ENCODE data around the gene LPAR3. TPM values are rescaled to one million over a fixed set of nuclear protein-coding genes. Genes with fewer than 3 reads are reported as not detected.

The LPAR3 gene
- total RNA-seq, 4 donors from 2014 or later: 9.1 TPM; not detected in 3

DNA sequence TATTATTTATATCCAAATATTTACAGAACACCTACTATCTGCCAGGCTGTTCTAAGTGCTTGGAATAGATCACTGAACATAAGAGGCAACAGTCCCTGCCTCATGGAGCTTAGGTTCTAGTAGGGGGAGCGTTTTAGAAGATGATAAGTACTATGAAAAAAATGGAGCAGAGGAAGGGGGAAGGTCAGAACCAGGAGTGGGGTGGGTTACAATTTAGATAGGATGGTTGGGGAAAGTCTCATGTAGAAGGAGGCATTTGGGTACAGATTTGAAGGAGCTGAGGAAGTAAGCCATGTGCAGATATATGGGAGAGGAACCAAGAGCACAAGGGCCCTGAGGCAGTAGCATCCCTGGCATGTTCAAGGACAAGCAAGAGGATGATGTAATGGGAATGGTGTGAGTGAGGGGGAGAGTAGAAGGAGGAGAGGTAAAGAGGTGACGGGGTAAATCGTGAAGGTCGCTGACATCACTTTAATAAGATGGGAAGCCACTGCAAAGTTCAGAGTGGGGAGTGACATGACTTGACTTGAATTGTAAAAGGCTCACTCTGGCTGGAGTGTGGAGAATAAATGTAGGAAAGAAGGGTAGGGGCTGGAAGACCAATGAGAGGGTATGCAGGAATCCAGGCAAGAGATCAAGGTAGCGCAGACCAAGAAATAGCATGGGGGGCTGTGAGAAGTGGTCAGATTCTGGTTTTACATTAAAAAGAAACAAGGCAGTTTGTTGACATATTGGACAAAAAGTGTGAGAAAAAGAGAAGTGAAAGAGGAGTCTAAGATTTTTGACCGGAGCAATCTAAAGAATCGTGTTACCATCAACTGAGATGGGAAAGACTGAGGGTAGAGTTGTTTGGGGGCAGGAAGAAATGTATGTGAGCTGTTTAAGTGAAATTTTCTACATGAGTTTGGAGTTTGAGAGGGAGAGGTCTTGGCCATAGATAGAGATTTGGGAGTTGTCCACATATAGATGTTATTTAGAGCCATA lies 92.6 kb downstream of the LPAR3 start:
- TF ChIP-seq, protein P1, sequence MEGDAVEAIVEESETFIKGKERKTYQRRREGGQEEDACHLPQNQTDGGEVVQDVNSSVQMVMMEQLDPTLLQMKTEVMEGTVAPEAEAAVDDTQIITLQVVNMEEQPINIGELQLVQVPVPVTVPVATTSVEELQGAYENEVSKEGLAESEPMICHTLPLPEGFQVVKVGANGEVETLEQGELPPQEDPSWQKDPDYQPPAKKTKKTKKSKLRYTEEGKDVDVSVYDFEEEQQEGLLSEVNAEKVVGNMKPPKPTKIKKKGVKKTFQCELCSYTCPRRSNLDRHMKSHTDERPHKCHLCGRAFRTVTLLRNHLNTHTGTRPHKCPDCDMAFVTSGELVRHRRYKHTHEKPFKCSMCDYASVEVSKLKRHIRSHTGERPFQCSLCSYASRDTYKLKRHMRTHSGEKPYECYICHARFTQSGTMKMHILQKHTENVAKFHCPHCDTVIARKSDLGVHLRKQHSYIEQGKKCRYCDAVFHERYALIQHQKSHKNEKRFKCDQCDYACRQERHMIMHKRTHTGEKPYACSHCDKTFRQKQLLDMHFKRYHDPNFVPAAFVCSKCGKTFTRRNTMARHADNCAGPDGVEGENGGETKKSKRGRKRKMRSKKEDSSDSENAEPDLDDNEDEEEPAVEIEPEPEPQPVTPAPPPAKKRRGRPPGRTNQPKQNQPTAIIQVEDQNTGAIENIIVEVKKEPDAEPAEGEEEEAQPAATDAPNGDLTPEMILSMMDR (IDR thresholded peaks at IDR 0.05): no peak
- TF ChIP-seq POLR2A (IDR thresholded peaks at IDR 0.05): no peak

GRCh38 chr1:84797603-84798002 lies 95.4 kb downstream of the LPAR3 start:
- H3K36me3 ChIP-seq: no peaks in the 10 kb centered on the region
- no peaks in the 10 kb centered on the region for H3K9me3 ChIP-seq
- no peak for DNase-seq
- TF ChIP-seq, protein P1 (IDR thresholded peaks at IDR 0.05): no peak
- no peak for TF ChIP-seq POLR2A (IDR thresholded peaks at IDR 0.05)
- no peaks in the 10 kb centered on the region for H3K27me3 ChIP-seq
- H3K27ac ChIP-seq: no peak overlapping the region
- no peak overlapping the region for H3K4me3 ChIP-seq
- no peaks in the 10 kb centered on the region for H3K4me1 ChIP-seq

More for the DNA sequence above, 92.6 kb downstream of the LPAR3 start:
- no peaks in the 10 kb centered on the region for H3K9me3 ChIP-seq
- no peak overlapping the region for H3K27ac ChIP-seq
- H3K27me3 ChIP-seq: no peaks in the 10 kb centered on the region
- no peak overlapping the region for H3K4me3 ChIP-seq
- no peaks in the 10 kb centered on the region for H3K4me1 ChIP-seq
- no peak for DNase-seq
- no peaks in the 10 kb centered on the region for H3K36me3 ChIP-seq

- TF ChIP-seq POLR2A (IDR thresholded peaks at IDR 0.05): no peak
- TF ChIP-seq, protein P1 (IDR thresholded peaks at IDR 0.05): no peak
- Histone ChIP-seq H3K4me3 (no peak overlapping the region), H3K9me3 (no peaks in the 10 kb centered on the region)
These were observed 96.9 kb downstream of the LPAR3 start for GRCh38 chr1:84795966-84796600.

GRCh38 chr1:84795213-84795612 lies 97.8 kb downstream of the LPAR3 start:
- Histone ChIP-seq H3K4me3 (no peak overlapping the region), H3K36me3 (no peaks in the 10 kb centered on the region), H3K4me1 (no peaks in the 10 kb centered on the region), H3K27me3 (no peaks in the 10 kb centered on the region), H3K9me3 (no peaks in the 10 kb centered on the region), H3K27ac (no peak overlapping the region)
- TF ChIP-seq, protein P1 (IDR thresholded peaks at IDR 0.05): no peak
- TF ChIP-seq POLR2A (IDR thresholded peaks at IDR 0.05): no peak
- DNase-seq: no peak

More at GRCh38 chr1:84795966-84796600, 96.9 kb downstream of the LPAR3 start:
- H3K27ac ChIP-seq: no peak overlapping the region
- H3K4me1 ChIP-seq: no peaks in the 10 kb centered on the region
- H3K36me3 ChIP-seq: no peaks in the 10 kb centered on the region
- no peaks in the 10 kb centered on the region for H3K27me3 ChIP-seq
- no peak for DNase-seq

DNA sequence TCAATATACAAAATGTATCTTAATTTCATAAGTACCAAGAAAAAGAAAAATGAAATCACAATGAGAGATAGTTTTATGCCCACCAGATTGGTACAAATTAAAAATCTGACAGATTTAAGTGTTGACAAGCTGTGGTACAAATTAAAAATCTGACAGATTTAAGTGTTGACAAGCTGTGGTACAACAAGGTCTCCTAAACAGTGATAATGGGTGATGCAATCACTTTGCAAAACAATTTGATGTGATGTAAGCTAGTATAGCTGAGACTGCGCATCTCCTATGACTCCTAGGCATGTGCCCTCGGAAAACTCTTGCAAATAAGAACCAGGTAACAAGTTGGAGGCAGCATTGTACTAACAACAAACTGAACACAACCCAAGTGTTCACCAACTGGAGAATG lies 100.6 kb downstream of the LPAR3 start:
- no peak for TF ChIP-seq POLR2A (IDR thresholded peaks at IDR 0.05)
- TF ChIP-seq, protein P1 (IDR thresholded peaks at IDR 0.05): no peak
- H3K9me3 ChIP-seq: no peaks in the 10 kb centered on the region
- DNase-seq: no peak
- H3K4me3 ChIP-seq: no peak overlapping the region
- H3K4me1 ChIP-seq: no peaks in the 10 kb centered on the region
- no peak overlapping the region for H3K27ac ChIP-seq
- H3K36me3 ChIP-seq: no peaks in the 10 kb centered on the region
- no peaks in the 10 kb centered on the region for H3K27me3 ChIP-seq

Data from Peyer's patch (tissue), 4 donors.